Measurements from ENCODE around the gene TRAPPC4.

Gene TRAPPC4

DNA sequence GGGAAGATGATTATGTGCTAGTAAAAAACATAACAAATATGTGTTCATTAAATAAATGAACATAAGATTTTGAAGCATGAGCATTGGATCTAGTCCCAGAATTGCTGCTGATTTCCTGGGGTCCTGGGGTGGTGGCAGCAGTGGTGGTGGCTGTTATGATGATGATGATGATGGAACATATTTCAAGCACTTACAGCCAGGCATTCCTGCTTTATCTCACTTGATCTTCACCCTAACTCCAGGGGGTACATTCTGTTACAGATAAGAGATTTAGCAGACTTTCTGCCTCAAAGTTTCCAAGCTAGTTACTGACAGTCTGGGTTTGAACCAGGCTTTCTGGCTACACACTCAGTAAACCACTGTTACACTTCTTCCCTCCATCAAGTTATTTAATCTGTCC, 5.2 kb downstream of the TRAPPC4 start:
- Histone ChIP-seq H3K27me3 (ENCODE audit: insufficient read depth, low read depth) (no peaks in the 10 kb centered on the region), H2AFZ (ENCODE audit: low read depth) (no peak overlapping the region), H3K4me3 (IDR thresholded peaks at IDR 0.05; ENCODE audit: insufficient read depth, low read depth, low read length) (no peak overlapping the region), H3K4me2 (peak overlapping the region; percentile 96), H4K20me1 (ENCODE audit: insufficient read depth) (no peaks in the 10 kb centered on the region), H3K79me2 (ENCODE audit: insufficient read depth, low read depth) (peaks cover 68% of the 10 kb centered on the region), H3K36me3 (ENCODE audit: insufficient read depth) (no peaks in the 10 kb centered on the region; the same call in 1 of the 2 replicates), H3K4me1 (ENCODE audit: low read depth, poor library complexity, severe bottlenecking) (peaks cover 81% of the 10 kb centered on the region), H3K9ac (peak overlapping the region; percentile 38; the same call in 1 of the 2 replicates), H3K27ac (peak overlapping the region; percentile 87)
- TF ChIP-seq, protein P1, sequence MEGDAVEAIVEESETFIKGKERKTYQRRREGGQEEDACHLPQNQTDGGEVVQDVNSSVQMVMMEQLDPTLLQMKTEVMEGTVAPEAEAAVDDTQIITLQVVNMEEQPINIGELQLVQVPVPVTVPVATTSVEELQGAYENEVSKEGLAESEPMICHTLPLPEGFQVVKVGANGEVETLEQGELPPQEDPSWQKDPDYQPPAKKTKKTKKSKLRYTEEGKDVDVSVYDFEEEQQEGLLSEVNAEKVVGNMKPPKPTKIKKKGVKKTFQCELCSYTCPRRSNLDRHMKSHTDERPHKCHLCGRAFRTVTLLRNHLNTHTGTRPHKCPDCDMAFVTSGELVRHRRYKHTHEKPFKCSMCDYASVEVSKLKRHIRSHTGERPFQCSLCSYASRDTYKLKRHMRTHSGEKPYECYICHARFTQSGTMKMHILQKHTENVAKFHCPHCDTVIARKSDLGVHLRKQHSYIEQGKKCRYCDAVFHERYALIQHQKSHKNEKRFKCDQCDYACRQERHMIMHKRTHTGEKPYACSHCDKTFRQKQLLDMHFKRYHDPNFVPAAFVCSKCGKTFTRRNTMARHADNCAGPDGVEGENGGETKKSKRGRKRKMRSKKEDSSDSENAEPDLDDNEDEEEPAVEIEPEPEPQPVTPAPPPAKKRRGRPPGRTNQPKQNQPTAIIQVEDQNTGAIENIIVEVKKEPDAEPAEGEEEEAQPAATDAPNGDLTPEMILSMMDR (conservative IDR thresholded peaks at IDR 0.05; ENCODE audit: low read depth, low read length) = no peak

DNA sequence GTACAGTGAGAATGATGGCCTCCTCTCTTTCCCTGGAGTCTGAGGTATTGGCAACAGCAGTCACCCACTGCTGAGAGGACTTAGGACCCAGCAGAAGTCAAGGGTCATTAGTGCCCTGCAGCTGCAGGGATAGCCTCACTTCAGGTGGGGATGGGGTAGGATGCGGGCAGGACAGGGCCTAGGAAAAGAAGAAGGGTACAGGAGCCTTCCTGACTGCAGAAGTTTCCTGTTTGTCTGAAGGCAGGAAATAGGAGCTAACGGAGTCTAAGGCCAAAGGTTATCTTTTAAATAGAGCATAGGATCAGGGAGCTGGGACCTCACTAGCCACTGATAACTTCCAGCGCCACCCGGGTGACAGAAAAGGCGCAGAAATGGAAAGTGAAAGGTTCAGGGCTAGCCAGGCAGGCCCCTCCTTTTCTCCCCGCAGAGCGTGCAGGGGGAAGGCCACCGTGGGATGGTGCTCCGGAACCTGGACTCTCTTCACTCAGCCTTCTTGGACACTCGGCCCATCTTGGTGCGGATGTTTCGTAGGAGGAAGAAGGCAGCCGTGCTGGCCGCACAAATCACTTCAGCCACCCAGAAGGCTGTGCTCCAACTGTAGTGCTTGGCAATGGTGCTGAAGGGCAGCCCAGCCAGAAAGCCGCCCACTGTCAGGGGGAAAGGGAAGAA, 6.0 kb downstream of the TRAPPC4 start:
- no peaks in the 10 kb centered on the region for H4K20me1 ChIP-seq (ENCODE audit: insufficient read depth)
- H2AFZ ChIP-seq (ENCODE audit: low read depth) = no peak overlapping the region
- no peaks in the 10 kb centered on the region for H3K27me3 ChIP-seq (ENCODE audit: insufficient read depth, low read depth)
- peaks cover 81% of the 10 kb centered on the region for H3K4me1 ChIP-seq (ENCODE audit: low read depth, poor library complexity, severe bottlenecking)
- H3K4me2 ChIP-seq = peak overlapping the region; percentile 96
- peaks cover 64% of the 10 kb centered on the region for H3K79me2 ChIP-seq (ENCODE audit: insufficient read depth, low read depth)
- TF ChIP-seq, protein P1 (conservative IDR thresholded peaks at IDR 0.05; ENCODE audit: low read depth, low read length) = no peak
- no peaks in the 10 kb centered on the region; the same call in 1 of the 2 replicates for H3K36me3 ChIP-seq (ENCODE audit: insufficient read depth)
- no peak overlapping the region for H3K9ac ChIP-seq
- H3K27ac ChIP-seq = peak overlapping the region; percentile 87; the same call in 1 of the 2 replicates
- no peak overlapping the region for H3K4me3 ChIP-seq (IDR thresholded peaks at IDR 0.05; ENCODE audit: insufficient read depth, low read depth, low read length)

- peak overlapping the region; percentile 96; the same call in 1 of the 2 replicates for H3K4me2 ChIP-seq
- TF ChIP-seq, protein P1 (conservative IDR thresholded peaks at IDR 0.05; ENCODE audit: low read depth, low read length) = no peak
- H3K27me3 ChIP-seq (ENCODE audit: insufficient read depth, low read depth) = no peaks in the 10 kb centered on the region
- no peaks in the 10 kb centered on the region; the same call in 1 of the 2 replicates for H3K36me3 ChIP-seq (ENCODE audit: insufficient read depth)
- peaks cover 59% of the 10 kb centered on the region for H3K79me2 ChIP-seq (ENCODE audit: insufficient read depth, low read depth)
- H3K27ac ChIP-seq = peak overlapping the region; percentile 87; the same call in 1 of the 2 replicates
- peaks cover 79% of the 10 kb centered on the region for H3K4me1 ChIP-seq (ENCODE audit: low read depth, poor library complexity, severe bottlenecking)
- no peak overlapping the region for H2AFZ ChIP-seq (ENCODE audit: low read depth)
- no peak overlapping the region for H3K9ac ChIP-seq
- no peaks in the 10 kb centered on the region for H4K20me1 ChIP-seq (ENCODE audit: insufficient read depth)
- no peak overlapping the region for H3K4me3 ChIP-seq (IDR thresholded peaks at IDR 0.05; ENCODE audit: insufficient read depth, low read depth, low read length)
Observed at GRCh38 chr11:119025099-119025473, 6.5 kb downstream of the TRAPPC4 start.

- Histone ChIP-seq H3K79me2 (ENCODE audit: insufficient read depth, low read depth) (peaks cover 54% of the 10 kb centered on the region), H3K36me3 (ENCODE audit: insufficient read depth) (no peaks in the 10 kb centered on the region; the same call in 1 of the 2 replicates), H3K27ac (peak overlapping the region; percentile 87; the same call in 1 of the 2 replicates), H3K4me3 (IDR thresholded peaks at IDR 0.05; ENCODE audit: insufficient read depth, low read depth, low read length) (no peak overlapping the region), H3K9ac (no peak overlapping the region), H3K4me2 (peak overlapping the region; percentile 96; the same call in 1 of the 2 replicates), H4K20me1 (ENCODE audit: insufficient read depth) (no peaks in the 10 kb centered on the region), H2AFZ (ENCODE audit: low read depth) (no peak overlapping the region), H3K27me3 (ENCODE audit: insufficient read depth, low read depth) (no peaks in the 10 kb centered on the region), H3K4me1 (ENCODE audit: low read depth, poor library complexity, severe bottlenecking) (peaks cover 77% of the 10 kb centered on the region)
- TF ChIP-seq, protein P1 (conservative IDR thresholded peaks at IDR 0.05; ENCODE audit: low read depth, low read length) = no peak
Observed at GRCh38 chr11:119025541-119025940, 7.0 kb downstream of the TRAPPC4 start.

All from KMS-11 (cell line).